HG02588 (cell line): ENCODE data around the gene SLC6A7.

ENCODE experiments used
- ATAC-seq: cut with Tn5 transposase; IDR thresholded peaks from one replicate; pipeline ENCODE4 v1.9.1; 2021; ENCODE audit warnings: mild to moderate bottlenecking, moderate library complexity; ENCODE audit not compliant: unreplicated experiment

Gene SLC6A7

DNA sequence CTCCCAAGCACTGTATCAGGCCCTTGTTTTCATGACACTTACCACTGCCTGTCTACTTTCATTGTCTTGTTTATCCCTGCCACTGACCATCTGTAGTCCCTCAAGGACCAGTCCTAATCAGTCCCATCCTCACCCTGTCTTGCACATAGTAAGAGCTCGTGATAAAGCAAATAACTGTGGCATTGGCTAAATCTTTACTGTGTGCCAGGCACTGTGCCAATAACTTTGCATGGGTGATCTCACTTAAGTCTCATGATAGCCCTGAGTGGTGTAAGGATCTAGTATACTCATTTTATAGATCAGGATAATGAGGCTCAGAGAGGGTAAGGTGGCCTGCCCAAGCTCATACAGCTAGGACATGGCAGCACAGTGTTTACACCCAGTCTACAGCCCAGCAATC, 17.7 kb upstream of the SLC6A7 start:
- no peak for ATAC-seq

- ATAC-seq, result no peak
These were observed 17.3 kb upstream of the SLC6A7 start for GRCh38 chr5:150172556-150172955.

DNA sequence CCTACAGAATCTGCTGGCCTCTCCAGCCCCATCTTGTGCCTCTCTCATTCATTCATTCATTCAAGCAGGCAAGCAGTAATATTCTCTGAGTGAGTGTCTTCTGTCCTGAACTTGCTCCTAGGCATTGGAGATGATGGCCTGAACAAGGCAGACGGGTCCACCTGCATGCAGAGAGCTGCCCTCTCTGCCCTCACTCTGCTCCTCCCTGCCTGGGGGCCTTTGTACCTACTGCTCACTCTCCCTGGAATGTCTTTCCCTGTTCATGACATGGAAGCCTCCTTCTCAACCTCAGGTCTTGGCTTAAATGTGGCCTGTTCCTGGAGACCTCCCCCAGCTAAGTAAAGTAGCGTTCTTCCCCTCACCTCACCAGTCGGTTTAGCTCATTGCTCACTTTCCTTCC, 16.7 kb upstream of the SLC6A7 start:
- no peak for ATAC-seq

DNA sequence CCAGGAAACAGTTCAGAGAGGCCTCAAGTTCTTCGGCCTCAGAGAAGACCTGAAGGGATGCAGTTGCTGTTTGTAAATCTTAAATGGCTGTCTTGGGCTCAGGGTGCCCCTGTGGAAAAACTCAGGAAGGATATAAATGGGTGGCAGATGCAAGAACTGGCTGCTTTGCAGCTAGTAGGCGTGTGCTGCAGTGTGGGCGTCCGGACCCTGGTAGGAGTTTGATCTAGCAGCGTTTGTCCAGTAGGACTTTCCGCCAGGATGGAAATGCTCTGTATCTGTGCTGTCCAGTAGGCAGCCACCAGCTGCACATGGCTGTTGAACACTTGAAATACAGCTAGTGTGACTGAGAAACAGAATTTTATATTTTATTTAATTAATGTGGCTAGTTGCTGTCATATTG, 15.6 kb upstream of the SLC6A7 start:
- no peak for ATAC-seq

DNA sequence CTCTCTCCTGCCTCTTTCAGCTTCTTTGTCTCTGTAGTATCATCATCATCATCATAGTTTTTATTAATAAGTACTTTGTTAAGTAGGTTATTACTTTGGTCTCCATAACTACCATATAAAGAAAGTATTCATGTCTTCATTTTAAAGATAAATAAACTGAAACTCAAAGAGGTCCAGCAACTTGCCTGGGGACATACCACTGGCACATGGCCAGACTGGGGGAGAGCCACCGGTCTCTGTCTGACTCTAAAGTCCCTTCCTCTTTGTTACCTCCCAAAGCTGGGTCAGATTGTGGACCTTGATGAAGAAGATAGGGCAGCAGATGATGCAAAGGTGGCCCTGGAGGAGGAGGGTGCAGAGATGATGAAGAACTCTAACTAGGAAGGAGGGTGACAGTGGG, 14.8 kb upstream of the SLC6A7 start:
- ATAC-seq, result no peak

GRCh38 chr5:150175536-150175935, 14.3 kb upstream of the SLC6A7 start:
- ATAC-seq, result no peak

DNA sequence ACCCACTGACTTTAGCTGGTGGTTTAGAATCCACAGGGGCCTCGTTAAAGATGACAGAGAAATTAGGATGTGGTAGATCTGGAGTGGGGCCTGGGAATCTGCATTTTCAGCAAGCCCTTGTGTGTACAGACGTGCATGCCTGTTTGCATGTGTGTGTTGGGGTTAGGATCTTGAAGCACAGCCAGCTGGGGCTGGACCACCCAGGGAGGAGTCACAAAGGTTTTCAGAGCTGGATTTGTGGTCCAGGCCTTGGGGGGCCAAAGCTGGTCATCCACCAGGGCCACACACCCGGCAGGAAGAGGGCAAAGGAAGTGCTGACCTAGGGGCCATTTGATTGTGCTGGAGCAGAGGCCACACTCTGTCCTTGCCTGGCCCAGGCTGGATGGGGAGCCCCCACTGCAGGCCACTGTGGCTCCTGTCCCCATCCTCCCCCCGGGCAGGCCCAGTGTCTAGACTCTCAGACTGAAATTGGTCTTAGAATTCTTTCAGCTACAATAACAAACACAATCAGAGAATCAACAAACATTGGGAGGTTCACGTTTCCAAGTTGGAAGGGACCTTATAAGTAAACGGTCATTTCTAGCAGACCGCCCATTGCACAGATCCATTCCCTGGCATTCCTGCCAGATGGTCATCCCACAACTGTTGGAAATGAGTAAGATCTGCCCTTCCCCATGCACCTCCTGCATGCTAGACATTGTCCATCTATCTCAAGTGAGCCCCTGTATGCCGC, 13.0 kb upstream of the SLC6A7 start:
- no peak for ATAC-seq

- no peak for ATAC-seq
These were observed 12.1 kb upstream of the SLC6A7 start for GRCh38 chr5:150177721-150178120.

DNA sequence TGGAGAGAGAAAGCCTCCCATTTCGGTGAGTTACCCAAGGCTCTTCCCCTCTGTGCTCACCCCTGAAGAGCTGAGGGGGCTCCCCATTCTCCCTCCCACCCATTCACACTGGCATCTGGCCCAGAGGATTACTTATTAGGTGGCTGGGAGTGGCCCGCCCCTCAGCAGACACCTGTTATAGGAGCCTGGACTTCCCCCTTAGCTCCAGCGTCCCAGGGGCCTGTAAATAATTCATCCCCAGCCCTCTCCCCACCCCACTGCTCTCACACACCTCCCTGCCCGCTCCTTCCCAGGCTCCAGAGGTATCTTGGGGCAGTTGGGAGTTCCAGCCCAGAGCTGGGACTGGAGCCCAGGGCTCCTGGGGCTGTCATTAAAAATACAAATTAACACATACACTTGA, 11.6 kb upstream of the SLC6A7 start:
- no peak for ATAC-seq

GRCh38 chr5:150179019-150179620, 10.7 kb upstream of the SLC6A7 start:
- ATAC-seq, result no peak

GRCh38 chr5:150180241-150181026, 9.4 kb upstream of the SLC6A7 start:
- ATAC-seq, result no peak

DNA sequence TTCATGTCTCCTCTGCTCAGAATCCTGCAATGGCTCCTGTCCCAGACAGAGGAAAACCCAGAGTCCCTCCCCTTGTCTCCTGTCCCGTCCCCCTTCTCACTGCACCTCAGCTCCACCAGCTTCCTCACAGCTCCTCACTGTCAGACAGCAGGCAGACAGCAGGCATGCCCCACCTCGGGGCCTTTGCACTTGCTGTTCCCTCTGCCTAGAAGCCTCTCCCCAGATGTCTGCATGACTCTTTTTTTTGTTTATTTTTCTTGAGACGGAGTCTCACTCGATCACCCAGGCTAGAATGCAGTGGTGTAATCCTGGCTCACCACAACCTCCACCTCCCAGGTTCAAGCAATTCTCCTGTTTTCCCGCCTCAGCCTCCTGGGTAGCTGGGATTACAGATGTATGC, 8.8 kb upstream of the SLC6A7 start:
- no peak for ATAC-seq

DNA sequence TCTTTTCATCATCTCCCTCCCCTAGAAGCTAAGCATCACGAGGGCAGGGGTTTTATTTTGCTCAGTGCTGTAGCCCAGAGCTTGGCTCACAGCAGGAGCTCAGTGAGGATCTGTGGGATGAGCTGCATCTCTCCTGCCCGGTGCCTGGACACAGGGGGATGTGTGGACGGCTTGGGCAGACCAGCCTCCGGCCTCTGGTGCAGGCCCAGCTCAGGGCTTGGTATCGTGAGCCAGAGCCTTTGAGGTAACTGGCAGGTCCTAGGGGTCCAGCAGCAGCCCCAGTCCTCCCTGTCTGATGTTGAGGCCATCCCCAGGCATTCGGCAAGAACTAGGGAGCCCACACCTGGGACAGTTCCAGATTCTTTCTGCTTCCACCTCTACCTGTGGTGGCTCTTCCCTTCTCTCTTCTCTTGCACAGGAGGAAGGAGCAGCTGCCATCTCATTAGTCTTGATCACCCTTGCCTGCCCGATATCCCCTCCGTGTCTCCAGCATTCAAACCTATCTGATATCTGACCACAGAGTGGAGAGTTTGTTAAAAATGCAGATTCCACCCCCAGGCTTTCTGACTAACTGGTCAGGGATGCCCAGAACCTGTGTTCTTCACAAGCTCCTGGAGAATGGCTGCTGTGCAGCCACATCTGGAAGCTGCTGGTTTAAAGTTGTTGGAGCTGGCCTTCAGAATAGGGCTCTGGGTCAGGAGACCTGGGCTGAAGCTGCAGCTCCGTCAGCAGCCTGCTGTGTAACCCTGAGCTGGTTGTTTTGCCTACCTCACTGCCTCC, 7.9 kb upstream of the SLC6A7 start:
- no peak for ATAC-seq

GRCh38 chr5:150182774-150183173, 7.1 kb upstream of the SLC6A7 start:
- no peak for ATAC-seq

- no peak for ATAC-seq
These were observed 6.4 kb upstream of the SLC6A7 start for GRCh38 chr5:150183436-150183835.

DNA sequence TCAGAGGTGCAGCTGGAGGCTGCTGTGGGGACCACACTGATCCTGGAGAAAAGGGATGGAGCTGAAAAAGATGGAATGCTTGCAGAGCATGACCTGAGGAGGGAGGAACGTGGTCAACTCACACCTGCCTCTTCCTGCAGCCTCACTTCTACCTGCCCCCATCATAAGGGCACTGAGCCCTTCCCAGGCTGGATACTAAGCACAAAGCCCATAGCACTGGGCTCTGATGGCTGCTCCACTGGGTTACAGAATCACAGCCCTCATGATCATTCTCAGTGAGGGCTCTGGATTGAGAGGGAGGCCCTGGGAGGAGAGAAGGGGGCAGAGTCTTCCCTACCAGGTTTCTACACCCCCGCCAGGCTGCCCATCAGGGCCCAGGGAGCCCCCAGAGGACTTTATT, 5.9 kb upstream of the SLC6A7 start:
- ATAC-seq, result no peak

DNA sequence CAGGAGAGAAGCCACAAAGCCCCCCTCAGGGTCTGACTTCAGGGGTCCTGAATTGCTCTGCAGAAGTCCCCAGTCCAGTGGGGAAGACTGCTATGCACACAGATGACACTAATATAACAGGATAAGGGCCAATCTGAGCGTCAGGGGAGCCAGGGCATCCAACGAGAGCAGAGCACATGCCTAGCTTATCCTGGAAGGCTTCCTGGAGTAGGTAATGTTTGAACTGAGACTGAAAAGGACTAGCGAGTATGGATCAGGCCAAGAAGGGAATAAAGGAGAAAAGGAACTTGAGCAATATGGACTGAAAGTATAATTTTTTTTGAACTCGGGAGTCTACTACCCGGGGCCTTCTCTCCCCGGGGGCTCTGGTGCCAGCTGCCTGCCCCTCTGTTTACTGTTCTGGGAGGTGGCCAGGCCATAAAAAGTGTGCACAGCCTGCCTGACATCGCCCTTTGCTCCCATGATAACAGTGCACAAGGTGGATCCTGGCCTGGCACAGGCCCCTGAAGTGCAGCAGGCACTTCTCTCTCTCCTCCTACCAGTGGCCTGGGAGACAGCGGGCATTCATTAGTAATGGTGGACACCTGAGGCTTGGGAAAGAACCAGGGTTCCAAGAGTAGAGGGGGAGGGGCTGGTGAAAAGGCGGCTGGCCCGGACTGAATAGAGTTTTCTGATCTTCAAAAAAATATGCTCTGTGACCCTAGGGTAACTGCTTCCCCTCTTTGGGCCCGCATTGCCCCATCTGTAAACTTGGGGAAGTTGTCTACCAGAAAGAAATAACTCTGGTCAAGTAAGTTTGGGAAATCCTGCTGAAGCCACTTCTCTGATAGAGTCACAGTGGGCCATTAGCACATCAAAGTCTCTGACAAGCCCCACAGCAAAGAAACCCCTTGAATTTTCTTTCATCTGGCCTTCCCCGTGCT, 4.6 kb upstream of the SLC6A7 start:
- ATAC-seq, result no peak

DNA sequence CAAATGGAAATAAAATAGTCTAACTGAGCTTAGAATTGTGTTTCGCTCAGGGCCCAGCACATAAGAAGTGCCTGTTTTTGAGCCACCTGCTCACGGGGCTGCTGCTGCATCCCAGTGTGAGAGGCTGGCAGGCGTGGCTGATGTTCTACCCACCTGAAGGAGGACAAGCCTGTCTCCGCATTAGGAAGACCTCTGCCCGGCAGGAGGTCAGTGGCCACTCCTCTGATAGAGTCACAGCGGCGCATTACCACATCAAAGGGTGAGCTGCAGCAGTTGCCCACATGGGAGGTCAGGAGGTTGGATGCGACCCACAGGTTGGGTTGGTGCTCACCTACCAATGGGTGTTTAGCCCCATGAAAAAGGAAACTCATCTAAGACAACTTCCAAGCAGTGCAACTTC, 3.7 kb upstream of the SLC6A7 start:
- no peak for ATAC-seq

DNA sequence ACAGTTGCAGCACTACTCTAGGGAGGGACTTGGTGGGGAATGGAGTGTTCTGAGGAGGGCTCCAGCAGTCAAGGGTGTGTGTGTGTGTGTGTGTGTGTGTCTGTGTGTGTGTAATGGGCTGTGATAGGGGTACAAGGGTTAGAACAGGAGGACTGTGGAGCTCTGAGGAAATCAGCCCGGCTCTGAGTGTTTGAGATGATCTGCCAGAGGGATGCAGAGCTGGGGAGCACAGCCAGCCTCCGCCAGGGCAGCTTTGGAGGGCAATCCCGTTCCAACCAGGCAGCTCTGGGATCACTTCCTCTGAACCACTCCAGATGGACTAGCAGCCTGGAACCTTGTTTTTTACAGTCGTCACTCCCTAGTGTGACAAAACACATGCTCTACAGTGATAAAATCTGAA, 3.0 kb upstream of the SLC6A7 start:
- no peak for ATAC-seq

- no peak for ATAC-seq
These were observed 1.6 kb upstream of the SLC6A7 start for GRCh38 chr5:150188146-150188842.
